Natural killer cell treated with Interleukin-12 subunit alpha and Interleukin-12 subunit beta and Interleukin-15 and Interleukin-18, amount 100 ng/mL, for 72 hours (primary cell): ENCODE results near the gene SMU1. TPM values are rescaled to one million over a fixed set of nuclear protein-coding genes. Genes with fewer than 3 reads are reported as not detected.

Experiments
- ATAC-seq, 2 donors: fragments of 150-1000 bp; cut with Tn5 transposase in 1 of 2; sonication (Bioruptor Pico), chemical (Tn5 transposase) in 1 of 2; 2 replicates each; pipeline ENCODE4 v1.10.0; 2021
- DNase-seq: peaks from one replicate; pipeline ENCODE4 v3.0.0; 2022; ENCODE audit warnings: low spot score
- H3K27ac Mint-ChIP-seq, 2 donors: 1 replicate in 1 of 2; 2 replicates in 1 of 2; pipeline ENCODE4 v1.8.0; 2022; ENCODE audit warnings: mixed read lengths in 2 of 2, mild to moderate bottlenecking in 1 of 2, moderate library complexity in 1 of 2
- H3K27me3 Mint-ChIP-seq, 2 donors: 1 replicate in 1 of 2; 2 replicates in 1 of 2; pipeline ENCODE4 v1.8.0; 2022; ENCODE audit warnings: mixed read lengths in 2 of 2
- H3K36me3 Mint-ChIP-seq: one replicate; pipeline ENCODE4 v1.8.0; 2022; ENCODE audit warnings: mixed read lengths
- H3K4me1 Mint-ChIP-seq, 2 donors: 1 replicate in 1 of 2; 2 replicates in 1 of 2; pipeline ENCODE4 v1.8.0; 2022; ENCODE audit warnings: low read depth in 2 of 2, mixed read lengths in 2 of 2, mild to moderate bottlenecking in 1 of 2
- H3K4me3 Mint-ChIP-seq: one replicate; pipeline ENCODE4 v1.8.0; 2022; ENCODE audit warnings: mixed read lengths
- H3K9me3 Mint-ChIP-seq: 2 replicates; pipeline ENCODE4 v1.8.0; 2022; ENCODE audit warnings: mixed read lengths
- total RNA-seq, 2 donors: library from RNA; stranded (reverse); gene quantifications; one replicate each; pipeline ENCODE4 v1.2.3, GENCODE V29; 2022

SMU1 gene
- total RNA-seq, 2 donors from 2014 or later = 22.5 to 22.7 TPM

DNA sequence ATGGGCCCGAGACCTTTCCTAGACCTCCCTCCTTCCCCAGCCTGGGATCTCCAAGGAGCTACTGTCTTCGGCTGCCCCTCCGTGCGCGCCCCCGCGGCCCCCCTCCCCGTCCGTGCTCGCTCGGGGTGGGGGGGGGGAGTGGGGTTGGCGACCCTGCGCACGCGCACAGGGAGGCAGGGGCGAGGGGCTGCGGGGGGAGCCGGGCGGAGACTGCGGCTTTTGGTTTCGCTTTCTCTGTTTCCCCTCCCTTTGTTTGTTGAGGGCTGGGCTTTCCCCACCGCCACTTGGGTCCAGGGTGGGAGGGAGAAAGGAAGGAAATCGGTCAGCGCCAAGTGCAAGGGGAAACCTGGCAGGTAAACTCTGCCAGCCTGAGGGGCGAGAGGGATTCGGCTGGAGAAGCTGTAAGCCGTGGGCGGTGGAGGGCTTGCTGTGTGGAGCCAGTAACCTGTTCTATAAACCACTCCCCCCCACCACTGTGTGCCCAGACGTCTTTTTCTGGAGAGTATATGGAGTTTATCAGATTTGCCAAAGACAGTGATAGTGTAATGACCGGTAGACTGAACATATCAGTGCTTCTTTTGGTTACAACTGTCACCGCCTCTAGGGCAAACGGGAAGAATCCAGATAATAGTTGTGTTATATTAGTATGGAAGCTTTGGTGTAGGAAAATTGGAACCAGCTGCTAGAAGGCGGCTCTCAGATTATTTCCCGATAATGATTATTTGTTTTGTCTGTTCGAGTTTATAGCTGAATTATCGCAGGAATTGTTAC is 50.7 kb downstream of the SMU1 start:
- peaks cover 42% of the 10 kb centered on the region for H3K36me3 Mint-ChIP-seq
- peak overlapping the region; percentile 84 to 93 for H3K27ac Mint-ChIP-seq
- H3K9me3 Mint-ChIP-seq = no peaks in the 10 kb centered on the region
- ATAC-seq (peak; percentile 74 to 78), DNase-seq (peak; percentile 89)
- peak overlapping the region; percentile 94 for H3K4me3 Mint-ChIP-seq
- peaks cover 59 to 72% of the 10 kb centered on the region in 2 donors for H3K4me1 Mint-ChIP-seq
- no peaks in the 10 kb centered on the region for H3K27me3 Mint-ChIP-seq

DNA sequence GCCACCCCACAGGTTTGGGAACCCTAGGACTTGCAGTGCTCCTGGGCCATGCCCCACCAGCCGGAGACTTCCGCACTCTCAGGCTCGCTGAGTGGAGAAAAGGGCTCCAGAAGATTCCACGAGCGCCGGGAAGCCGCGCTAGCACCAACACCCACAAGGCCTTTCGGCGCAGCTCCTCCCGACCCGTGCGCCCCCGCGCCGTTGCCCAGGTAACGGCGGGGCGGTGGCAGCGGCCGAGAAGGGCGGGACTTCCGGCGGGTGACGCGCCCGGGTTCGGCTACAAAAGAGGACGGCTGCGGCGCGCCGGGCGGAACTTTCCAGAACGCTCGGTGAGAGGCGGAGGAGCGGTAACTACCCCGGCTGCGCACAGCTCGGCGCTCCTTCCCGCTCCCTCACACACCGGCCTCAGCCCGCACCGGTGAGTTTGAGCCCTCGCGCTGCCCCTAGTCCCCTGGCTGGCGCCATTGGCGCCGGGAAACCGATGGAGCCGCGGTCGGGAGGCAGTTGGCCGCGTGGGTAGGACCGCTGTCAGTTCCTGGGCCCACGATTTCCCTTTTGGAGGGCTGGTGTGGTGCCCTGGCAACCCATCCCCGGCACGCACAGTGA is 51.4 kb downstream of the SMU1 start, which contains the start of gene DNAJA1:
DNAJA1 (plus strand) TSS at position 308 of the 606 bp plus-strand sequence. CDS start 1,212 bp downstream, outside the sequence.
- peaks cover 55 to 67% of the 10 kb centered on the region in 2 donors for H3K4me1 Mint-ChIP-seq
- ATAC-seq (peak; percentile 93 to 94), DNase-seq (peak; percentile 98)
- peak within 1 kb of the TSS; percentile 84 to 93 for H3K27ac Mint-ChIP-seq
- no peaks in the 10 kb centered on the region for H3K27me3 Mint-ChIP-seq
- H3K36me3 Mint-ChIP-seq = peaks cover 36% of the 10 kb centered on the region
- H3K4me3 Mint-ChIP-seq = peak within 1 kb of the TSS; percentile 94
- H3K9me3 Mint-ChIP-seq = no peaks in the 10 kb centered on the region

DNA sequence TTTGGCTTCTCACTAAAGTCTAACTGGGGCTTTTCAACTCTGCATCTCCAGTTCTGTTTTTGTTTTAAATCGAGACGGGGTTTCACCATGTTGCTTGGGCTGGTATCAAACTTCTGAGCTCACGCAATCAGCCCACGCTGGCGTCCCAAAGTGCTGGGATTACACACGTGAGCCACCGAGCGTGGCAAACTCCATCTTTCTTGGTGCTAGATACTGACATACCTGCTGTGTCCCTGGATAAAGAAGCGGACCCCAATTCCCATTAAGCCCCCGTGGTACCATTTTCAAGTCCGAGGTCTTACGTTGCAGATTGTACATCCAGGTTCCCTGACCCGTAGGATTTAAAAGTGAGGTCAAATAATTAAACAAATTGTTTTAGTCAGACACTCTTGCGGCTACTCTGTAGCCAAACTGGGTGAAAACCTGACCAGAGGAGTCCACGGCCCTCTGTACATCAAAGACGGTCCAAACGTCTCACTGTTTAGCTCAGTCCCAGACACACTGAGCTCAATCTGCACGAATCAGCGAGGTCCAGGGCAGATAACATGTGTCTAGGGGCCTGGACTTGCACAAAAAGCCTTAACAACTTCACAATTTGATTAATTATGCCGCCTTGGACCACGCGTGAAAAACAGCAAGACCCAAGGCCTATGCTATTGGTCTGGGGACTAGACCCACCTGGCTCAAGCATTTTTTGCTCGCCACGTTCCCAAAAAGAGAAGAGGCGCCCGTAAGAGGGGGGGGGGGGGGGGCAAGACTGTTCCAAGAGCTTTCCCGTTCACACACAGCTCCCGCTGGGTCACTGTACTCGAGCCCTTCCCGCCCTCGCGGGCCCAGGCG is 52.1 kb downstream of the SMU1 start:
- peaks cover 29% of the 10 kb centered on the region for H3K36me3 Mint-ChIP-seq
- no peak for DNase-seq
- no peaks in the 10 kb centered on the region for H3K9me3 Mint-ChIP-seq
- peak overlapping the region; percentile 84 to 93 for H3K27ac Mint-ChIP-seq
- no peak for ATAC-seq
- peak overlapping the region; percentile 90 for H3K4me3 Mint-ChIP-seq
- peaks cover 48 to 60% of the 10 kb centered on the region in 2 donors for H3K4me1 Mint-ChIP-seq
- no peaks in the 10 kb centered on the region for H3K27me3 Mint-ChIP-seq

DNA sequence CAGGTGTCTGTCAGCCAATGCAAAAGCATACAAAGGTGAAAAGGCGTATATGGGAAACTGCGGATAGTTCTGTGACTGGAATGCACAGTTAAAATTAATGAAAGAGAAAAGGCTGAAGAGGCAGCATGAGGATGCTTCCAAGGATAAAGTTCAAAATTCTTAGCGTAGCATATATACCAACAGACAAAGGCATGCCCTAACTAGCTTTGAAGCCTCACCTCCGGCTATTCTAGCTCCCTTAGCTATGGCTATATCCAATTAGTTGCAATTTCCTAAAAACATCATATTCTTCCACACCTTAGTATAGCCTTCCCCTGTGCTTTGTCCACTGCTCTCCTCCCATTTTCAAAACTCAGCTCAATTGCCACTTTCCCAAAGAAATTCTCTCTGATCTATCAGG is 52.8 kb downstream of the SMU1 start:
- peak overlapping the region; percentile 84 to 93 for H3K27ac Mint-ChIP-seq
- H3K36me3 Mint-ChIP-seq = peaks cover 24% of the 10 kb centered on the region
- ATAC-seq = no peak
- no peak for DNase-seq
- no peaks in the 10 kb centered on the region for H3K9me3 Mint-ChIP-seq
- no peaks in the 10 kb centered on the region for H3K27me3 Mint-ChIP-seq
- peak overlapping the region; percentile 90 for H3K4me3 Mint-ChIP-seq
- peaks cover 41 to 53% of the 10 kb centered on the region in 2 donors for H3K4me1 Mint-ChIP-seq

DNA sequence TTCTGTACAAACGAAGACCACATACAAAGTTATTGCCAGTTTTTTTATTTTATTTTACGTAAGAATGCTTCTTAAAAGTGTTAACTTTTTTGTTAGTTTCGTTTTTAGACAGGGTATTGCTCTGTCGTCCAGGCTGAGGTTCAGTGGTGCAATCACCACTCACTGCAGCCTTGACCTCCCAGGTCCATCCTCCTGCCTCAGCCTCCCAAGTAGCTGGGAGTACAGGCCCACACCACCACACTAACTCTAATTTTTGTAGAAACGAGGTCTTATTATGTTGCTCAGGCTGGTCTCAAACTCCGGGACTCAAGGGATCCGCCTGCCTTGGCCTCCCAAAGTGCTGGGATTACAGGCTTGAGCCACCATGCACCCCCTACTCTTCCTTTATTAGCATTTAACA is 53.7 kb downstream of the SMU1 start:
- H3K27me3 Mint-ChIP-seq = no peaks in the 10 kb centered on the region
- peak overlapping the region; percentile 84 to 93 for H3K27ac Mint-ChIP-seq
- H3K4me1 Mint-ChIP-seq = peaks cover 35 to 44% of the 10 kb centered on the region in 2 donors
- DNase-seq (no peak), ATAC-seq (no peak)
- no peaks in the 10 kb centered on the region for H3K9me3 Mint-ChIP-seq
- H3K4me3 Mint-ChIP-seq = peak overlapping the region; percentile 90
- peaks cover 15% of the 10 kb centered on the region for H3K36me3 Mint-ChIP-seq

DNA sequence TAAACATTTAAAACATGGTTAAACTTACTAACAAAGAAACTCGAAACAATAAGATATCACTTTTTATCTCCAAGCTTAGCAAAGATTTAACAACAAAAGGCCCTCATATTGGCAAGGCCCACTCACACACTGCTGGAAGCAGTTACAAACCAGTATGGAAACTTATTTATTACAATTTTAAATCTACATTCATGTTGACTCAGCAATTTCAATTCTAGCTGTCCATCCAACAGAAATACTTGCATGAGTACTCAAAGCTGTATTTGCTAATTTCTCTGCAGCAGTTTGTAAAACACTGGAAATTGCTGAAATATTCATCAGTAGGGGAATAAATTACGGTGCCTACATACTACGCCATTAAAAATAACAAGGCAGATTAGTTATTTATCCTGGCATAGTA is 54.2 kb downstream of the SMU1 start:
- H3K4me1 Mint-ChIP-seq = peaks cover 35 to 43% of the 10 kb centered on the region in 2 donors
- no peak for DNase-seq
- no peak for ATAC-seq
- peaks cover 14% of the 10 kb centered on the region for H3K36me3 Mint-ChIP-seq
- no peaks in the 10 kb centered on the region for H3K27me3 Mint-ChIP-seq
- H3K27ac Mint-ChIP-seq = peak overlapping the region; percentile 84 to 93
- no peaks in the 10 kb centered on the region for H3K9me3 Mint-ChIP-seq
- peak overlapping the region; percentile 90 for H3K4me3 Mint-ChIP-seq

DNA sequence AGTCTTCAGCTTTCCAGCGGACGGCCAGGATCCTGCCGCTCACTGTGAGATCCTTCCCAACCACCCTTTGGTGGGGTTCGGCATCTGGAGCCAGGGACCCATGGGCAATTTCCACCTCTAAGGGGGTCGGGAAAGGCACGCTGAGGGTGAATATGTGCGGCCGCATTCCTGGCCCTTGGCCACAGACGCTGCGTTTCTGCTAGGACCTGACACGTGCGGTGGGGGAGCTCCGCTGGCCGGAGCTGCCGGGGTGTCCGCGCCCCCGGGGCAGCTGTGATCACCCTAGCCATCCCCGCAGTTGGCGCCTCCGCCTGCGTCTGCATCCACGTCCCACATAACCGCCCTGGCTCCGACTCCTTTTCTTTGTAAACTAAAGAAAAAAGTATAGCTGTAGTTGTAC is 56.7 kb downstream of the SMU1 start:
- H3K27me3 Mint-ChIP-seq = no peaks in the 10 kb centered on the region
- H3K4me3 Mint-ChIP-seq = no peak overlapping the region
- no peak for DNase-seq
- peaks cover 19 to 27% of the 10 kb centered on the region in 2 donors for H3K4me1 Mint-ChIP-seq
- H3K9me3 Mint-ChIP-seq = no peaks in the 10 kb centered on the region
- H3K27ac Mint-ChIP-seq = no peak overlapping the region
- no peak for ATAC-seq
- no peaks in the 10 kb centered on the region for H3K36me3 Mint-ChIP-seq

DNA sequence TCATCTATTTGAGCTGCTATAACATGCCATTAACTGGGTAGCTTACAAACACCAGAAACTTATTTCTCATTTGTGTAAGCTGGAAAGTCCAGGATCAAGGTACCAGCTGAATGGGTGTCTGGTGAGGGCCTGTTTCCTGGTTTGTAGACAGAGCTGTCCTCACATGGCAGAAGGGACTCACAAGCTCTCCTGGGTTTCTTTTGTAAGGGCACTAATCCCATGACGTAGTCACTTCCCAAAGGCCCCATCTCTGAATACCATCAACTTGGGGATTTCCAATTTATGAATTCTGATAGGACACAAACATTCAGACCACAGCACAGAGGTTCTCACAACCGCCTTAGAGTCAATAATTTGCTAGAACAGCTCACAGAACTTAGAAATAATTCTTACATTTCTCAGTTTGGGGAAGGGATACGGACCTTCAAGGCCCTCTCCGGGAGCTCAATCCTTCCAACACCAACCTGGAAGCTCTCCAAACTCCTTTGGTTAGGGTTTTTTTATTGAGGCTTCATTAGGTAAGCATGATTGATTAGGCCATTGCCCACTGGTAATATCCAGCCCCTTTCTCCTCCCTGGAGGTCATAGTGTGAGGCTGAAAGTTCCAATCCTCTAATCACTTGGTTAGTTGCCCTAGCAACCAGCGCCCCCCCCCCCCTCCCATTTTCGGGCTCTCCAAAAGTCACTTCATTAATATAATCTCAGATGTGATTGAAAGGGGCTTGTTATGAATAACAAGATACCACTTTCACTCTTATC is 59.0 kb downstream of the SMU1 start:
- H3K27me3 Mint-ChIP-seq = no peaks in the 10 kb centered on the region
- peaks cover 2 to 7% of the 10 kb centered on the region in 2 donors for H3K4me1 Mint-ChIP-seq
- H3K9me3 Mint-ChIP-seq = no peaks in the 10 kb centered on the region
- H3K27ac Mint-ChIP-seq = peak overlapping the region in 1 of 2 donors; percentile 23
- DNase-seq = no peak
- no peak for ATAC-seq
- H3K36me3 Mint-ChIP-seq = no peaks in the 10 kb centered on the region
- no peak overlapping the region for H3K4me3 Mint-ChIP-seq

DNA sequence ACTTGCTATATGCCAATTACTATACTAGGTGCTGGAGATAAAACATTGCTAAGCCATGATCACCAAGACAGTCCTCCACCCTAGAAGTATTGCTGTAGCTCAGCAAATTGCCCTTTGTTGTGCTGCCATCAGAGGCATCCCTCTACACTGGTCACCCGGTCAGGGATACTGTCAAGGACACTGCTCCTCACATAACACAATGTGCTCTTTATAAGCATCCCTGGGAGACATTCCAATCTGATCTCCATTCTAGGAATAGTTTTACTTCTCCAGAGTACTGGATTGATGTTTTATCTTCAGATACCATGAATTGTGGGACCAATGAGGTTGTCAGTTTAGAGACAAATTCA is 61.8 kb downstream of the SMU1 start:
- no peak overlapping the region for H3K27ac Mint-ChIP-seq
- no peak overlapping the region for H3K4me3 Mint-ChIP-seq
- H3K9me3 Mint-ChIP-seq = no peaks in the 10 kb centered on the region
- no peak for ATAC-seq
- H3K4me1 Mint-ChIP-seq = peaks cover 0 to 3% of the 10 kb centered on the region in 2 donors
- no peaks in the 10 kb centered on the region for H3K27me3 Mint-ChIP-seq
- H3K36me3 Mint-ChIP-seq = no peaks in the 10 kb centered on the region
- DNase-seq = no peak

DNA sequence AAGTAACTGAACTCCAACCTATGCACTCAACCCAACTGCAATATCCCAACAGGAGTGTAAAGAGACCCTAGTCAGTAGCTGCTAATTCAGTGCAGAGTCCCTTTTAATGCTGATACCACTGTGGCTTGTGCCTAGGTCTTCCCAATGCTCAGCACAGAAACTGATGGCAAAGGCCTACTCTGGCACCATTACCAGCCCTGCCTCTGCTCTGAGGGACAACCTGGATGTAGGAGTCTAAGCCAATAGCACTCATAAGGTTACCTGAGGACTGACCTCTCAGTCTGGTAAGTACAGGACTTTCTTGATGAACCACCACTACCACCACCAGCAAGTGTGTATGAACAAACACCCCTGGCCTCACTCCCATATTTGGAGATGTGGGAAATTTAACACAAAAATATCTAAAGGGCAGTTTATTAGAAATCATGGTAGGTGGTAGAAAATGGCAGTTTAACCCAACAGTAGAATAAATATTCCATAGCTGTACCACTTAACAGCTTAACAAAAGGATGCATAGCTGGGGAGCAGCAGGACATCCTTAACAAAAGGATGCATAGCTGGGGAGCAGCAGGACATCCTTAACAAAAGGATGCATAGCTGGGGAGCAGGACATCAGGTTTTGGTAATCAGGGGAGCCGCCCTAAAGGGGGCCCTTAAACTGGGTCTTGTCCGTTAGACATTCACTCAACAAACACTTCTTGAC is 62.4 kb downstream of the SMU1 start:
- ATAC-seq = no peak
- Mint-ChIP-seq H3K9me3 (no peaks in the 10 kb centered on the region), H3K36me3 (no peaks in the 10 kb centered on the region), H3K4me3 (no peak overlapping the region), H3K27me3 (no peaks in the 10 kb centered on the region), H3K27ac (no peak overlapping the region), H3K4me1 (peaks cover 0 to 3% of the 10 kb centered on the region in 2 donors)
- DNase-seq = no peak

DNA sequence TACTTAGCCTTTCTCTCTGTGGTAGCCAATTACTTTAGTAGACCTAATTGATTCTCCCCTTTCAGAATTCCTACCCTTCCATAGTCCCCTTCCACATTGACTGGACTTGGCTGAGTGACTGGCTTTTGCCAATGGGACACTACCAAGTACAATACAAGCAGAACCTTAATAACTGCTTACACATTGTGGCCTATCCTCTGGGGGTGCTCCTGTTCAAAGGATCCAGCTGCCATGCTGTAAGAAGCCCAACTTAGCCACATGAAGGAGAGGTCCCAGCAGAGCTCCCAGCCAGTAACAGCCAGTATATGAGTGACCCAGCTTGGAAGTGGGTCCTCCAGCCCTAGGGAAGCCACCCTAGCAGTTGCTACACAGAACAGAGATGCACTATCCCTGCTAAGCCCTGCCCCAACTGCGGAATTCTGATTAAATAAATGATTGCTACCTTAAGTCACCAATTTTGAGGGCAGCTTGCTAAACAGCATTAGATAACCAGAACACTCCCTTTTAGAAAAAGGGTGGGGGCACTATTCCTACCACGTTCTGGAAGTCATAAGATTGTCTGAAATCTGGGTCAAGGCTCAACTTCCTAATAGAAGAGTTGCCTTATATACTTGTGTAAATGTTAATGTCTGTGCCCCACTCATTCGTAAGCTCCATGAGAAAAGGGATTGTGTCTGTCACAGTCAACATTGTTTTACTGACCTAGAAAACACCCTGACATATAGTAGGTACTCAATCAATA is 64.0 kb downstream of the SMU1 start:
- DNase-seq (no peak), ATAC-seq (no peak)
- Mint-ChIP-seq H3K4me3 (no peak overlapping the region), H3K27ac (no peak overlapping the region), H3K4me1 (peaks cover 0 to 3% of the 10 kb centered on the region in 2 donors), H3K27me3 (no peaks in the 10 kb centered on the region), H3K36me3 (no peaks in the 10 kb centered on the region), H3K9me3 (no peaks in the 10 kb centered on the region)

DNA sequence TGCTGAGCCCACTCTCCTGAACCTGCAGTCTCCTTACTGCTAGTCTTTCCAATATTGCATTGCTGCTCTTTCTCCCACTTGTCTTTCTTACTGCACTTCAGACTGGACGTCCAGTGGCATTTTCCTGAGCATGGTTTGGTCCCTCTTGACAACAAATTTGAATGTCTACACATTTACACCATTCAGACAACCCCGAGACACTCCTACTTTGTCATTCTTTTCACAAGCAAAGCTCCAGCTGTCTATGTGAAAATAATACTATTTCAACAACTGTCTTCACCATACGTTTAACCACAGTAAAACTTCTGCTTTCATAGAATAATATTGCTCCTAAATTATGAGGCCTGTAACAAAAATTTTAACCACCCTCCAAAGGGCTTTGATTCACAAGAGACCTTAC is 64.6 kb downstream of the SMU1 start:
- Mint-ChIP-seq H3K36me3 (no peaks in the 10 kb centered on the region), H3K4me1 (peaks cover 0 to 3% of the 10 kb centered on the region in 2 donors), H3K27ac (no peak overlapping the region), H3K9me3 (no peaks in the 10 kb centered on the region), H3K27me3 (no peaks in the 10 kb centered on the region), H3K4me3 (no peak overlapping the region)
- ATAC-seq = no peak
- DNase-seq = no peak
